GM12873 (cell line): ENCODE measurements around the gene CHKB.

Experiments
- TF ChIP-seq, protein P1 (sequence below): IDR thresholded peaks from 2 replicates; pipeline ENCODE4 v1.5.1; 2012; ENCODE audit warnings: low read depth, mild to moderate bottlenecking, moderate library complexity, low read length, control low read depth; ENCODE audit not compliant: insufficient read depth; ENCODE audit errors: missing control alignments

CHKB gene

DNA sequence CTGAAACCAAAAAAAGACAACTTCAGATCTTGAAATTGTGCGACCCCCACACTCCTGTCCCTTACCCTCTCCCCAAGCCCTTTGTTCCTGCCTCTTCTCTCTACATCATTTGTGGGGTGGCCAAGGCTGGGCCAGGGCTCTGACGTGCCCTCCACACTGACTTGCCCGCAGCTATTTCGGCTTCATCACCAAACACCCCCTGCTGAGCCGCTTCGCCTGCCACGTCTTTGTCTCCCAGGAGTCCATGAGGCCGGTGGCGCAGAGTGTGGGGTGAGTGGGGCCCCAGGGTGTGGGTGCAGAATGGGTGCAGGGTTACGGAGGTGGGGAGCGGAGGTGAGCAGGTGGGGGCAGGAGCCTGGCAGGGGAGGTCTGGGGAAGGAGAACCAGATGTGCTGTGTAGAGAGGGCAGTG is 27.4 kb upstream of the CHKB start:
- TF ChIP-seq, protein P1, sequence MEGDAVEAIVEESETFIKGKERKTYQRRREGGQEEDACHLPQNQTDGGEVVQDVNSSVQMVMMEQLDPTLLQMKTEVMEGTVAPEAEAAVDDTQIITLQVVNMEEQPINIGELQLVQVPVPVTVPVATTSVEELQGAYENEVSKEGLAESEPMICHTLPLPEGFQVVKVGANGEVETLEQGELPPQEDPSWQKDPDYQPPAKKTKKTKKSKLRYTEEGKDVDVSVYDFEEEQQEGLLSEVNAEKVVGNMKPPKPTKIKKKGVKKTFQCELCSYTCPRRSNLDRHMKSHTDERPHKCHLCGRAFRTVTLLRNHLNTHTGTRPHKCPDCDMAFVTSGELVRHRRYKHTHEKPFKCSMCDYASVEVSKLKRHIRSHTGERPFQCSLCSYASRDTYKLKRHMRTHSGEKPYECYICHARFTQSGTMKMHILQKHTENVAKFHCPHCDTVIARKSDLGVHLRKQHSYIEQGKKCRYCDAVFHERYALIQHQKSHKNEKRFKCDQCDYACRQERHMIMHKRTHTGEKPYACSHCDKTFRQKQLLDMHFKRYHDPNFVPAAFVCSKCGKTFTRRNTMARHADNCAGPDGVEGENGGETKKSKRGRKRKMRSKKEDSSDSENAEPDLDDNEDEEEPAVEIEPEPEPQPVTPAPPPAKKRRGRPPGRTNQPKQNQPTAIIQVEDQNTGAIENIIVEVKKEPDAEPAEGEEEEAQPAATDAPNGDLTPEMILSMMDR = no peak

DNA sequence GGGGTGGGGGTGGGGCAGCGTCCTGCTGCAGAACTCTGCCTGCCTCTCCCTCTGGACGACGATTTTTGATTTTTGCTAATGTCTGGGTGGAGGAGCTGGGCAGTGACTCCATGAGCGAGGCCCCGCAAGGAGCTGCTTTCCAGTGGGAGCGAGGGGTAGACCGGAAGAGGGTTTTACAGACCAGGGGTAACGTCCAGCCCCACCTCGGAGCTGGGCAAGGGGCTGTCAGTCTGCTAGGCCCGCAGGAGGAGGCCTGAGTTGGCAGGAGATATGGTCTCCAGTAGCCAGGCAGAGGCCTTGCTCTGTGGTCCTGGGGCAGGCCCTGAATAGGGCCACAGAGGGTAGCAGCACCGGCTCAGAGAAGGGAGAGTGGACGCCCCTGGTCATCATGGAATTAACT is 26.9 kb upstream of the CHKB start:
- TF ChIP-seq, protein P1 = no peak

DNA sequence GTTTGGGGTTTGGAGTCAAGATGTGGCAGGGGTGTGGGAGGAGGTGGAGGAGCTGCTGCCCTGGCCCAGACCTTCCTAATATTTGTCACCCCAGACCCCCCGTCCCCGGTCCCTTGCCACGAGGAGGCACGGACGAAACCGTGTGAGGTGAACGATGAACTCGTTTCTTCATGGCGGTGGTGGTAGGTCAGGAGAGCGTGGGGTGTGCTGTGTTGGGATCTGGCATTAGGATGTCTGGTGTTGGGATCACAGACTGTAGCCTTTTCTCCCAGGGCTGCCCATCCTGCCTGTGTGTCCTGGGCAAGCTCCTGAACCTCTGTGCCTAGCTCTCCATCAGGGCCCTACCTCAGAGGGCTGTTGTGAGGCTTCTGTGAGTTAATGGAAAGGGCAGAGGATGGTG is 26.3 kb upstream of the CHKB start:
- TF ChIP-seq, protein P1 = no peak

DNA sequence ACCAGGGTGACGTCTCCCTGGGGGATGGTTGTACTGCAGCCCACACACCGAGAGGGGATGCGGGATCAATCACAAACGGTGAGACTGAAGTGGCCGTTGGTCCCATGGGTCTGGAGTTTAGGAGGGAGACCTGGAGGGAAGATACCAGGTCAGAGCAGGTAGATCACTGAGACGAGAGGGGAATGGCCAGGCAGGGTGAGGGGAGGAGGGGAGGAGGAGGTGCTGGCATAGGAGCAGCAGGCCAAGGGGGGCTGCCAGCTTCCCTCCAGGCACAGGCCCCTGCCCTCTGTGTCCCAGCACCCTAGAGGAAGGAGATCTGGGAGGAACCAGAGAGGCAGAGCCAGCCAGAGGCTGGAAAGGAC is 25.0 kb upstream of the CHKB start:
- TF ChIP-seq, protein P1 = no peak

DNA sequence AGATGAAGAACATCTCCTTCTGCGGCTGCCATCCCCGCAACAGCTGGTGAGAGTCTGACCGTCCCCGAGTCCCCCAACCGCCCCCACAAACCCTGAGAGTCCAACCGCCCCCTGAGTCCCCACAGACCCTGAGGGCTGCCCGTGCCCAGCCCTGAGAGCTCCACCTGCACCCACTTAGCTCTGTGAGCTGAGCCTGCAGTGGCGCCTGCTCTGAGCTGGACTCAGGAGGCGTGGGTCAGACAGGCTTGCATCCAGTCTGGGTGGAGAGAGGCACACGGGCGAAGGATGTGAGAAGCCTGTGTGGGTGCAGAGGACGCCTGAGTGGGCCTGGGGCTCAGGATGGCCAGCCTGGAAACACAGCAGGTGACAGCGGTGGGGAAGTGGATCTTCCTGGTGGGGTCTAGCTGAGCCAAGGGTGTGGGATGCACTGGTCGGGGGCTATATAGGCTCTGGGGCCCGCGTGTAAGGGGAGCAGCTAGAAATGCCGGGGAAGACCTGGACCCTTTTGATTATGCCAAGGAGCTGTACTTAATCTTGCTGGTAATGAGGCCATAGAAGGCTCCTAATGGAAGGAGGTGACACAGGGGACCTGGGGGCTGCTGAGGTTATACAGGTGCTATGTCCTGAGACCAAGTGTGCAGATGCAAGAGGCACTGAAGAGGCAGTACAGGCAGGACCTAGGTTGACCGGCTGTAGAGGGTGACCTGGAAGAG is 24.5 kb upstream of the CHKB start:
- TF ChIP-seq, protein P1 = no peak

DNA sequence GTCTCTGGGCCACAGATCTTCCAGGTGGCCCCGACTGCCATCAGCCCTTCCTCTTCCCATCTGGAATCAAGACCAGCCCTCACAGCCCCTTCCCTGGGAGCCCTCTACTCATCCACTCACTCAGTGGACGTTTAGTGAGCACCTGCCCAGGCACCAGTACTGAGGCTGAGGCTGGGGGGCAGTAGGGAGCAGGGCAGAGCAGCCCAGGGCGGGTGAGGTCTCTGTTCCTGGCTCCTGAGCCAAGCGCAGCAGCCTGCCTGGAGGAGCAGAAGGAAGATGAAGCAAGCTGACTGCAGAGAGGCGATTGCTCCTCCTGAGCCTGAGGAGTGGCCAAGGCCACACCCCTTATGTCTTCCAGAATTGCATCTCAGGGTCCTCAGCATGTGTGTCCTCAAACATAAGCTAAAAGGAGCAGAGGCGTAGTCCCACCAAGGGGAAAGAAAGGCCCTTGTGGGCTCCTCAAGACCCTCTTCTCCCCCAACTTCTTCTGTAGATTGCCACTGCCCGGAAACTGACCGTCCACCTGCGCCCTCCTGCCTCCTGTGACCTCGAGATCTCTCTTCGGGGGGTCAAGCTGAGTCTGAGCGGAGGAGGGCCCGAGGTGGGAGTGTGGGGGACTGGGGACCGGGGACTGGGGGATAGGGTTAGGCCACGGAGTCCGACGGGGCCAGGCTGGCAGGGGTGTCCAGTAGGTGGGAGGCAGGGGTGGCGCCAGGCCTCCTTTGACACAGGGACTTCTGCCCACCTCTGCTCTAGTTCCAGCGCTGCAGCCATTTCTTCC is 23.7 kb upstream of the CHKB start:
- TF ChIP-seq, protein P1 = peak; percentile 35

DNA sequence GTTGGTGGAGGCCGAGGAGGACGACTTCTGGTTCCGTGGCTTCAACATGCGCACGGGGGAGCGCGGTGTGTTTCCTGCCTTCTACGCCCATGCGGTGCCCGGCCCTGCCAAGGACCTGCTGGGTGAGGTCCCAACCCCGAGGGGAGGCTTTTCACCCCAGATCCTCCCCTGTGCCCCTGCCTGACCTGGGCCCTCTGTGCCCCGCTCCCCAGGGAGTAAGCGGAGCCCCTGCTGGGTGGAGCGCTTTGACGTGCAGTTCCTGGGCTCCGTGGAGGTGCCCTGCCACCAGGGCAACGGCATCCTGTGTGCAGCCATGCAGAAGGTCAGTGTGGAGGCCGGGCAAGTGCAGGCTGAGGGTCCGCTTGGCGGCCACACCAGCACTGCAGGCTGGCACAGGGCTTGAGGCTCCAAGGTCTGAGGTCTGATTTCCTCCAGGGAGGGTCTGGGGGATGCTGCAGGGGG is 23.0 kb upstream of the CHKB start:
- TF ChIP-seq, protein P1 = no peak
